HCT116 (cell line): ENCODE results near the gene MYH14. TPM values are rescaled to one million over a fixed set of nuclear protein-coding genes. Genes with fewer than 3 reads are reported as not detected.

ENCODE experiments used
- ATAC-seq: fragments of 200-7000 bp; cut with Tn5 transposase; 2 replicates; pipeline ENCODE4 v1.9.1; 2020; ENCODE audit warnings: mild to moderate bottlenecking, moderate library complexity
- BruUV-seq: library from RNA; stranded (reverse); fragments of 400-500 nt; replicated peaks from 2 replicates; lab custom pipeline; 2021; lab: Mats Ljungman, UMichigan
- CTCF ChIA-PET: fragments of 300-600 bp; sonication (Branson Sonifier 250); formaldehyde crosslinking; loops from one replicate; lab custom pipeline; 2021; ENCODE audit warnings: antibody characterized with exemption; lab: Charles Lee
- POLR2A ChIA-PET: fragments of 300-600, 350-600 bp; sonication (Branson Sonifier 250); formaldehyde crosslinking; loops from one replicate; lab custom pipeline; 2021; ENCODE audit warnings: antibody characterized with exemption; lab: Charles Lee
- RAD21 ChIA-PET, 2 experiments: fragments of 300-600 bp; sonication (Branson Sonifier 250); formaldehyde crosslinking; loops; one replicate each; lab custom pipeline; 2023; ENCODE audit warnings: low total read pairs in 2 of 2; ENCODE audit not compliant: uncharacterized antibody in 2 of 2, unreplicated experiment in 2 of 2, low non-redundant PET in 1 of 2; lab: Charles Lee
- DNase-seq: peaks from one replicate; pipeline ENCODE4 v3.0.0-alpha.2; 2010; ENCODE audit warnings: low read depth, low spot score
- H2AFZ ChIP-seq: fragments of 200-600 bp; shearing (Covaris generic), sonication (generic); 2 replicates; pipeline ENCODE4 v1.6.1; 2017; ENCODE audit warnings: low read depth, mixed run types, mixed read lengths, antibody characterized with exemption, low read length; ENCODE audit not compliant: poor library complexity, severe bottlenecking
- H3K27ac ChIP-seq: 2 replicates; pipeline ENCODE4 v1.5.1; 2012; ENCODE audit warnings: low read depth, low read length
- H3K27me3 ChIP-seq: fragments of 200-600 bp; sonication (generic); 2 replicates; pipeline ENCODE4 v1.6.1; 2016; ENCODE audit warnings: mixed run types, low read length, mixed read lengths; ENCODE audit not compliant: insufficient read depth
- H3K36me3 ChIP-seq, 2 experiments: fragments of 200-500 bp in 1 of 2; fragments of 200-600 bp in 1 of 2; sonication (Bioruptor generic) in 1 of 2; sonication (generic) in 1 of 2; 2 replicates each; pipeline versions ENCODE4 v1.5.1 to v1.6.1; 2014 to 2016; ENCODE audit warnings: low read length in 2 of 2, inconsistent platforms in 1 of 2, mixed read lengths in 1 of 2, mixed run types in 1 of 2; ENCODE audit not compliant: insufficient read depth in 2 of 2, control insufficient read depth in 1 of 2
- H3K4me1 ChIP-seq, 2 experiments: fragments of 200-600 bp in 1 of 2; sonication (generic) in 1 of 2; 2 replicates each; pipeline versions ENCODE4 v1.5.1 to v1.6.1; 2012 to 2017; ENCODE audit warnings: low read length in 2 of 2, inconsistent platforms in 1 of 2, mild to moderate bottlenecking in 1 of 2, mixed read lengths in 1 of 2, mixed run types in 1 of 2, moderate library complexity in 1 of 2; ENCODE audit not compliant: insufficient read depth in 2 of 2, control insufficient read depth in 1 of 2
- H3K4me2 ChIP-seq: fragments of 200-600 bp; sonication (generic); 2 replicates; pipeline ENCODE4 v1.6.1; 2017; ENCODE audit warnings: mixed run types, low read length, mixed read lengths
- H3K4me3 ChIP-seq, 2 experiments: fragments of 200-600 bp in 1 of 2; sonication (generic) in 1 of 2; replicated peaks in 1 of 2; 2 replicates each; pipeline ENCODE4 v1.5.1; 2011 to 2016; ENCODE audit warnings: low read length in 2 of 2, control low read depth in 1 of 2, low read depth in 1 of 2, mild to moderate bottlenecking in 1 of 2, mixed read lengths in 1 of 2, mixed run types in 1 of 2
- H3K79me2 ChIP-seq: fragments of 200-600 bp; sonication (generic); 2 replicates; pipeline ENCODE4 v1.6.1; 2017; ENCODE audit warnings: mild to moderate bottlenecking, mixed run types, low read length, moderate library complexity, mixed read lengths; ENCODE audit not compliant: insufficient read depth
- H3K9ac ChIP-seq: fragments of 200-600 bp; sonication (generic); 2 replicates; pipeline ENCODE4 v1.6.1; 2016; ENCODE audit warnings: low read length, mixed read lengths
- H3K9me2 ChIP-seq: fragments of 200-600 bp; sonication (generic), shearing (Covaris generic); 2 replicates; pipeline ENCODE4 v1.6.1; 2017; ENCODE audit warnings: mixed run types, mild to moderate bottlenecking, moderate library complexity; ENCODE audit not compliant: insufficient read depth
- H3K9me3 ChIP-seq, 2 experiments: fragments of 200-500 bp in 1 of 2; fragments of 200-600 bp in 1 of 2; sonication (Bioruptor generic) in 1 of 2; sonication (generic) in 1 of 2; 2 replicates each; pipeline ENCODE4 v1.6.1; 2014 to 2017; ENCODE audit warnings: low read length in 2 of 2, mixed read lengths in 2 of 2, inconsistent platforms in 1 of 2, low read depth in 1 of 2, mild to moderate bottlenecking in 1 of 2, mixed run types in 1 of 2, moderate library complexity in 1 of 2; ENCODE audit not compliant: control insufficient read depth in 1 of 2, insufficient read depth in 1 of 2
- H4K20me1 ChIP-seq: fragments of 200-600 bp; sonication (generic), shearing (Covaris generic); 2 replicates; pipeline ENCODE4 v1.6.1; 2017; ENCODE audit warnings: mixed run types, mild to moderate bottlenecking, moderate library complexity; ENCODE audit not compliant: insufficient read depth
- CBX3 ChIP-seq: IDR thresholded peaks from 2 replicates; pipeline ENCODE4 v1.6.1; 2012; ENCODE audit warnings: low read depth
- CEBPB ChIP-seq: IDR thresholded peaks from 2 replicates; pipeline ENCODE4 v1.6.1; 2012; ENCODE audit warnings: low read depth
- EGR1 ChIP-seq: IDR thresholded peaks from 2 replicates; pipeline ENCODE4 v1.6.1; 2012; ENCODE audit warnings: low read depth
- ELF1 ChIP-seq: IDR thresholded peaks from 2 replicates; pipeline ENCODE4 v1.6.1; 2012; ENCODE audit warnings: low read depth, borderline replicate concordance
- EZH2phosphoT487 ChIP-seq: fragments of 200-600 bp; IDR thresholded peaks from 2 replicates; pipeline ENCODE4 v1.6.1; 2018; ENCODE audit warnings: antibody characterized with exemption, borderline replicate concordance
- JUND ChIP-seq: IDR thresholded peaks from 2 replicates; pipeline ENCODE4 v1.6.1; 2012
- POLR2A ChIP-seq: IDR thresholded peaks from 2 replicates; pipeline ENCODE4 v1.7.0; 2011; ENCODE audit warnings: borderline replicate concordance; ENCODE audit not compliant: insufficient read depth, insufficient read length; ENCODE audit errors: extremely low read depth
- RAD21 ChIP-seq: IDR thresholded peaks from 2 replicates; pipeline ENCODE4 v1.6.1; 2012; ENCODE audit warnings: low read depth, mild to moderate bottlenecking
- SIN3A ChIP-seq: IDR thresholded peaks from 2 replicates; pipeline ENCODE4 v1.6.1; 2012; ENCODE audit warnings: low read depth
- SP1 ChIP-seq: IDR thresholded peaks from 2 replicates; pipeline ENCODE4 v1.6.1; 2012; ENCODE audit warnings: low read depth
- TCF7L2 ChIP-seq: IDR thresholded peaks from 2 replicates; pipeline ENCODE4 v1.7.0; 2011; ENCODE audit warnings: borderline replicate concordance, inconsistent platforms; ENCODE audit not compliant: insufficient read depth, insufficient read length; ENCODE audit errors: extremely low read depth
- YY1 ChIP-seq: IDR thresholded peaks from 2 replicates; pipeline ENCODE4 v1.6.1; 2011; ENCODE audit warnings: low read length, low read depth, moderate library complexity, mild to moderate bottlenecking; ENCODE audit not compliant: insufficient replicate concordance; ENCODE audit errors: extremely low read depth
- ZFX ChIP-seq: fragments of 450-650 bp; IDR thresholded peaks from 2 replicates; pipeline ENCODE4 v1.6.1; 2017
- ZNF274 ChIP-seq: fragments of 200-500 bp; sonication (Bioruptor generic); IDR thresholded peaks from 2 replicates; pipeline ENCODE4 v1.6.1; 2014; ENCODE audit warnings: mild to moderate bottlenecking, low read depth, low read length, inconsistent platforms
- intact Hi-C: fragments of 100-400 bp; cut with micrococcal nuclease; formaldehyde crosslinking; loops from 2 replicates; pipeline ENCODE4 v1.10.0; 2022
- total RNA-seq: library from RNA; stranded (reverse); gene quantifications from one replicate; pipeline ENCODE4 v1.2.1, GENCODE V29; 2021; ENCODE audit not compliant: unreplicated experiment
- TF ChIP-seq, protein P1 (sequence below): IDR thresholded peaks from 2 replicates; pipeline ENCODE4 v1.6.1; 2011; ENCODE audit warnings: mild to moderate bottlenecking, low read length, moderate library complexity; ENCODE audit not compliant: insufficient replicate concordance; ENCODE audit errors: extremely low read depth
- TF ChIP-seq, protein P2 (sequence below): IDR thresholded peaks from 2 replicates; pipeline ENCODE4 v1.6.1; 2012
- TF ChIP-seq, protein P3 (sequence below): IDR thresholded peaks from 2 replicates; pipeline ENCODE4 v1.6.1; 2012
- TF ChIP-seq, protein P4 (sequence below), 3 experiments: fragments of 200-600 bp in 1 of 3; sonication (generic) in 1 of 3; IDR thresholded peaks in 2 of 3; conservative IDR thresholded peaks in 1 of 3; 2 replicates each; pipeline ENCODE4 v1.5.1; 2012 to 2017; ENCODE audit warnings: low read depth in 2 of 3, low read length in 2 of 3, antibody characterized with exemption in 1 of 3, borderline replicate concordance in 1 of 3, control low read depth in 1 of 3, mild to moderate bottlenecking in 1 of 3, mixed read lengths in 1 of 3, mixed run types in 1 of 3, moderate library complexity in 1 of 3; ENCODE audit not compliant: insufficient read depth in 1 of 3

MYH14 gene
- total RNA-seq, 1 experiment from 2014 or later, result 60.1 TPM

DNA sequence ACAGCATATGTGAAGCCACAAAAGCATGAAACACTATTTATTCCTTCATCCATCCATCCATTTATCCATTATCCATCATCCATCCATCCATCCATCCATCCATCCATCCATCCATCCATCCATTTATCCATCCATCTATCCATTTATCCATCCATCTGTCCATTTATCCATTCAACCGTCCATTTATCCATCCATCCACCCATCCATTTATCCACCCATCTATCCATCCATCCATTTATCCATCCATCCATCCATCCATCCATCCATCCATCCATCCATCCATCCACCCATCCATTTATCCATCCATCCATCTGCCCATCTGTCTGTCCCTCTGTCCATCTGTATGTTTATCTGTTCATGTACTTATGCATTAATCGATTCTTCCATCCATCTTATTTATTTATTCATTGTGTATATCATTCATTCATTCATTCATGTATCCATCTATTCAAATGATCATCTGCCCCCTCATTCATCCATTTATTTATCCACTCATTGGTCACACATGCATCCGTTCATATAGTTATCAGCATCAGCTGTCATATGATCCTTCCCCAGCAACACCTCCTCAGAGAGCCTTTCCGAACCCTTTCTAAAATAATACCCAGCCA lies 7.0 kb upstream of the MYH14 start:
- Histone ChIP-seq H3K4me3 (no peak overlapping the region), H3K9me3 (no peaks in the 10 kb centered on the region), H3K4me1 (peaks cover 4% of the 10 kb centered on the region in 2 experiments; a peak in 1 of 4 replicates), H3K79me2 (no peaks in the 10 kb centered on the region)
- TF ChIP-seq POLR2A (no peak), TCF7L2 (no peak), EZH2phosphoT487 (no peak), SP1 (no peak), ELF1 (no peak), RAD21 (no peak), ZNF274 (no peak), CBX3 (no peak), EGR1 (no peak), JUND (no peak), SIN3A (no peak), YY1 (no peak), CEBPB (no peak), ZFX (no peak)
- TF ChIP-seq, protein P1, sequence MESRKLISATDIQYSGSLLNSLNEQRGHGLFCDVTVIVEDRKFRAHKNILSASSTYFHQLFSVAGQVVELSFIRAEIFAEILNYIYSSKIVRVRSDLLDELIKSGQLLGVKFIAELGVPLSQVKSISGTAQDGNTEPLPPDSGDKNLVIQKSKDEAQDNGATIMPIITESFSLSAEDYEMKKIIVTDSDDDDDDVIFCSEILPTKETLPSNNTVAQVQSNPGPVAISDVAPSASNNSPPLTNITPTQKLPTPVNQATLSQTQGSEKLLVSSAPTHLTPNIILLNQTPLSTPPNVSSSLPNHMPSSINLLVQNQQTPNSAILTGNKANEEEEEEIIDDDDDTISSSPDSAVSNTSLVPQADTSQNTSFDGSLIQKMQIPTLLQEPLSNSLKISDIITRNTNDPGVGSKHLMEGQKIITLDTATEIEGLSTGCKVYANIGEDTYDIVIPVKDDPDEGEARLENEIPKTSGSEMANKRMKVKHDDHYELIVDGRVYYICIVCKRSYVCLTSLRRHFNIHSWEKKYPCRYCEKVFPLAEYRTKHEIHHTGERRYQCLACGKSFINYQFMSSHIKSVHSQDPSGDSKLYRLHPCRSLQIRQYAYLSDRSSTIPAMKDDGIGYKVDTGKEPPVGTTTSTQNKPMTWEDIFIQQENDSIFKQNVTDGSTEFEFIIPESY, result no peak
- TF ChIP-seq, protein P2, sequence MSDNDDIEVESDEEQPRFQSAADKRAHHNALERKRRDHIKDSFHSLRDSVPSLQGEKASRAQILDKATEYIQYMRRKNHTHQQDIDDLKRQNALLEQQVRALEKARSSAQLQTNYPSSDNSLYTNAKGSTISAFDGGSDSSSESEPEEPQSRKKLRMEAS, result no peak
- TF ChIP-seq, protein P3, sequence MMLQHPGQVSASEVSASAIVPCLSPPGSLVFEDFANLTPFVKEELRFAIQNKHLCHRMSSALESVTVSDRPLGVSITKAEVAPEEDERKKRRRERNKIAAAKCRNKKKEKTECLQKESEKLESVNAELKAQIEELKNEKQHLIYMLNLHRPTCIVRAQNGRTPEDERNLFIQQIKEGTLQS, result no peak
- TF ChIP-seq, protein P4, sequence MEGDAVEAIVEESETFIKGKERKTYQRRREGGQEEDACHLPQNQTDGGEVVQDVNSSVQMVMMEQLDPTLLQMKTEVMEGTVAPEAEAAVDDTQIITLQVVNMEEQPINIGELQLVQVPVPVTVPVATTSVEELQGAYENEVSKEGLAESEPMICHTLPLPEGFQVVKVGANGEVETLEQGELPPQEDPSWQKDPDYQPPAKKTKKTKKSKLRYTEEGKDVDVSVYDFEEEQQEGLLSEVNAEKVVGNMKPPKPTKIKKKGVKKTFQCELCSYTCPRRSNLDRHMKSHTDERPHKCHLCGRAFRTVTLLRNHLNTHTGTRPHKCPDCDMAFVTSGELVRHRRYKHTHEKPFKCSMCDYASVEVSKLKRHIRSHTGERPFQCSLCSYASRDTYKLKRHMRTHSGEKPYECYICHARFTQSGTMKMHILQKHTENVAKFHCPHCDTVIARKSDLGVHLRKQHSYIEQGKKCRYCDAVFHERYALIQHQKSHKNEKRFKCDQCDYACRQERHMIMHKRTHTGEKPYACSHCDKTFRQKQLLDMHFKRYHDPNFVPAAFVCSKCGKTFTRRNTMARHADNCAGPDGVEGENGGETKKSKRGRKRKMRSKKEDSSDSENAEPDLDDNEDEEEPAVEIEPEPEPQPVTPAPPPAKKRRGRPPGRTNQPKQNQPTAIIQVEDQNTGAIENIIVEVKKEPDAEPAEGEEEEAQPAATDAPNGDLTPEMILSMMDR (IDR thresholded peaks at IDR 0.05 in 2 of 3, conservative IDR thresholded peaks at IDR 0.05 in 1 of 3; ENCODE audit: borderline replicate concordance in 1 of 3, insufficient read depth in 1 of 3, low read depth in 2 of 3, low read length in 2 of 3), result no peak
- TF ChIP-seq, all 23 proteins: peak for 0
- Histone ChIP-seq H3K4me2 (no peak overlapping the region), H3K27me3 (peaks cover 14% of the 10 kb centered on the region; the same call in 1 of the 2 replicates), H3K36me3 (no peaks in the 10 kb centered on the region), H3K9ac (no peak overlapping the region), H2AFZ (no peak overlapping the region), H3K9me2 (no peaks in the 10 kb centered on the region), H3K27ac (no peak overlapping the region), H4K20me1 (no peaks in the 10 kb centered on the region)
- POLR2A ChIA-PET, result no interaction called here
- RAD21 ChIA-PET, result no interaction called here
- BruUV-seq, result no TSS peak
- ATAC-seq, result no peak
- DNase-seq, result no peak
- intact Hi-C loops, result no loop called here
- CTCF ChIA-PET, result no interaction called here
